Osteocyte (in vitro differentiated cells): ENCODE measurements around the gene DNAH14. TPM values are rescaled to one million over a fixed set of nuclear protein-coding genes. Genes with fewer than 3 reads are reported as not detected.

ENCODE experiments used
- DNase-seq: peaks from one replicate; pipeline ENCODE4 v3.0.0; 2021; ENCODE audit warnings: mixed read lengths; ENCODE audit not compliant: unreplicated experiment; ENCODE audit errors: extremely low spot score
- H3K27ac Mint-ChIP-seq: one replicate; pipeline ENCODE4 v1.8.0; 2021; ENCODE audit warnings: mild to moderate bottlenecking, mixed read lengths; ENCODE audit not compliant: unreplicated experiment
- H3K27me3 Mint-ChIP-seq: one replicate; pipeline ENCODE4 v1.8.0; 2021; ENCODE audit warnings: mixed read lengths; ENCODE audit not compliant: unreplicated experiment
- H3K36me3 Mint-ChIP-seq: one replicate; pipeline ENCODE4 v1.8.0; 2021; ENCODE audit warnings: mixed read lengths; ENCODE audit not compliant: unreplicated experiment
- H3K4me1 Mint-ChIP-seq: one replicate; pipeline ENCODE4 v1.8.0; 2021; ENCODE audit warnings: mixed read lengths; ENCODE audit not compliant: unreplicated experiment
- H3K4me3 Mint-ChIP-seq: one replicate; pipeline ENCODE4 v1.8.0; 2021; ENCODE audit warnings: mild to moderate bottlenecking, moderate library complexity, mixed read lengths; ENCODE audit not compliant: unreplicated experiment
- H3K9me3 Mint-ChIP-seq: one replicate; pipeline ENCODE4 v1.8.0; 2021; ENCODE audit warnings: mixed read lengths; ENCODE audit not compliant: unreplicated experiment
- CTCF ChIP-seq: fragments of 200-600 bp; sonication (generic); IDR thresholded peaks from 2 replicates; pipeline ENCODE4 v1.5.0; 2021; ENCODE audit warnings: antibody characterized with exemption, mild to moderate bottlenecking, moderate library complexity
- total RNA-seq: library from RNA; stranded (reverse); gene quantifications from 2 replicates; pipeline ENCODE4 v1.2.1, GENCODE V29; 2021

DNAH14 gene
- total RNA-seq, 1 donor from 2014 or later, result 14.3 TPM

- Mint-ChIP-seq H3K4me3 (no peak overlapping the region), H3K27ac (no peak overlapping the region), H3K9me3 (peaks cover 21% of the 10 kb centered on the region), H3K36me3 (no peaks in the 10 kb centered on the region), H3K27me3 (no peaks in the 10 kb centered on the region), H3K4me1 (no peaks in the 10 kb centered on the region)
- no peak for TF ChIP-seq CTCF
- no peak for DNase-seq
Observed at GRCh38 chr1:225097175-225097574, 167.7 kb downstream of the DNAH14 start.

GRCh38 chr1:225111000-225111399 lies 181.5 kb downstream of the DNAH14 start:
- no peak for DNase-seq
- no peaks in the 10 kb centered on the region for H3K9me3 Mint-ChIP-seq
- no peak for TF ChIP-seq CTCF
- no peak overlapping the region for H3K4me3 Mint-ChIP-seq
- no peak overlapping the region for H3K27ac Mint-ChIP-seq
- peaks cover 2% of the 10 kb centered on the region for H3K27me3 Mint-ChIP-seq
- H3K4me1 Mint-ChIP-seq, result no peaks in the 10 kb centered on the region
- H3K36me3 Mint-ChIP-seq, result no peaks in the 10 kb centered on the region

GRCh38 chr1:225113265-225113664 lies 183.8 kb downstream of the DNAH14 start:
- no peak for TF ChIP-seq CTCF
- Mint-ChIP-seq H3K9me3 (no peaks in the 10 kb centered on the region), H3K4me1 (no peaks in the 10 kb centered on the region), H3K27me3 (peaks cover 2% of the 10 kb centered on the region), H3K4me3 (no peak overlapping the region), H3K27ac (no peak overlapping the region), H3K36me3 (no peaks in the 10 kb centered on the region)
- DNase-seq, result no peak

GRCh38 chr1:225114354-225114990 lies 185.0 kb downstream of the DNAH14 start:
- H3K27ac Mint-ChIP-seq, result no peak overlapping the region
- H3K4me3 Mint-ChIP-seq, result no peak overlapping the region
- no peak for DNase-seq
- peaks cover 2% of the 10 kb centered on the region for H3K27me3 Mint-ChIP-seq
- H3K9me3 Mint-ChIP-seq, result no peaks in the 10 kb centered on the region
- no peaks in the 10 kb centered on the region for H3K4me1 Mint-ChIP-seq
- no peak for TF ChIP-seq CTCF
- no peaks in the 10 kb centered on the region for H3K36me3 Mint-ChIP-seq

GRCh38 chr1:225119307-225119706 lies 189.8 kb downstream of the DNAH14 start:
- Mint-ChIP-seq H3K9me3 (peaks cover 3% of the 10 kb centered on the region), H3K36me3 (peaks cover 2% of the 10 kb centered on the region), H3K27ac (no peak overlapping the region), H3K4me1 (no peaks in the 10 kb centered on the region), H3K27me3 (no peaks in the 10 kb centered on the region), H3K4me3 (no peak overlapping the region)
- no peak for TF ChIP-seq CTCF
- DNase-seq, result no peak
